Sigmoid colon (tissue), 7 donors: ENCODE data around the gene NCAPG2. TPM values are rescaled to one million over a fixed set of nuclear protein-coding genes. Genes with fewer than 3 reads are reported as not detected.
"Not testable (repeated sequence)": the region's sequence is repeated elsewhere in the genome, so short reads cannot be mapped to it uniquely, and the experiment has no call there.

Experiments used
- DNase-seq: peaks from one replicate; pipeline ENCODE4 v3.0.0-alpha.2; 2019
- H3K27ac ChIP-seq, 4 donors: fragments of 200-600 bp; sonication (generic); one replicate each; pipeline ENCODE4 v1.5.1; 2016 to 2019; ENCODE audit warnings: mild to moderate bottlenecking in 1 of 4
- H3K27me3 ChIP-seq, 3 donors: fragments of 200-600 bp; sonication (generic); one replicate each; pipeline ENCODE4 v1.5.1; 2019; ENCODE audit warnings: mild to moderate bottlenecking in 1 of 3
- H3K36me3 ChIP-seq, 4 donors: fragments of 200-600 bp; sonication (generic); one replicate each; pipeline ENCODE4 v1.5.1; 2016 to 2019
- H3K4me1 ChIP-seq, 4 donors: fragments of 200-600 bp; sonication (generic); one replicate each; pipeline ENCODE4 v1.5.1; 2017 to 2019
- H3K4me3 ChIP-seq, 4 donors: fragments of 200-600 bp; sonication (generic); one replicate each; pipeline ENCODE4 v1.5.1; 2017 to 2019; ENCODE audit warnings: mild to moderate bottlenecking in 2 of 4, moderate library complexity in 1 of 4
- H3K9me3 ChIP-seq, 4 donors: fragments of 200-600 bp in 3 of 4; sonication (generic) in 3 of 4; one replicate each; pipeline versions ENCODE4 v1.5.1 to v1.6.1; 2013 to 2019
- EP300 ChIP-seq, 4 donors: sonication (generic); formaldehyde crosslinking; IDR thresholded peaks; one replicate each; pipeline ENCODE4 v1.6.1; 2017; ENCODE audit warnings: antibody characterized with exemption in 4 of 4
- POLR2A ChIP-seq, 2 donors: fragments of 450-650 bp; IDR thresholded peaks; one replicate each; pipeline ENCODE4 v1.6.1; 2016; ENCODE audit warnings: antibody characterized with exemption in 2 of 2, mild to moderate bottlenecking in 2 of 2, moderate library complexity in 2 of 2
- POLR2AphosphoS5 ChIP-seq, 4 donors: sonication (generic); formaldehyde crosslinking; IDR thresholded peaks; one replicate each; pipeline ENCODE4 v1.6.1; 2017; ENCODE audit warnings: antibody characterized with exemption in 4 of 4
- WGBS, 2 donors: extraction: QIAGEN DNeasy Blood & Tissue Kit; methylation state at CpG; one replicate each; pipeline ENCODE4 v1.1.7; 2013; 5-methylcytosine and 5-hydroxymethylcytosine counted together
- intact Hi-C: fragments of 100-400 bp; cut with DNase I; formaldehyde crosslinking; loops from one replicate; pipeline ENCODE4 v1.15.1; 2023
- polyA plus RNA-seq, 3 donors: library from polyadenylated mRNA; stranded (reverse); fragments of 200-250 nt; gene quantifications; one replicate each; pipeline ENCODE4 v1.2.3, GENCODE V29; 2013
- total RNA-seq, 4 donors: library from RNA; depleted of rRNA; stranded (reverse); fragments of >200 nt; gene quantifications; one replicate each; pipeline ENCODE4 v1.1.0, GENCODE V29; 2016
- TF ChIP-seq, protein P1 (sequence below), 4 experiments: fragments of 450-650 bp in 3 of 4; fragments of 200-600 bp in 1 of 4; IDR thresholded peaks; one replicate each; pipeline ENCODE4 v1.5.1; 2016 to 2019; ENCODE audit warnings: antibody characterized with exemption in 4 of 4, mild to moderate bottlenecking in 3 of 4, moderate library complexity in 2 of 4
- donor health status: healthy with polysubstance abuse.
- donor health status: Bipolar disorder and iron deficiency.
- donor health status: healthy.

NCAPG2 gene
- total and polyA plus RNA-seq, 7 donors, result 1.2 to 11.5 (median 4.4) TPM

GRCh38 chr7:158631574-158632195, 72.9 kb downstream of the NCAPG2 start:
- no peak overlapping the region for H3K27ac ChIP-seq
- H3K27me3 ChIP-seq, result no peaks in the 10 kb centered on the region
- no peaks in the 10 kb centered on the region for H3K9me3 ChIP-seq
- H3K36me3 ChIP-seq, result peaks cover 0 to 4% (median 1%) of the 10 kb centered on the region in 4 donors
- H3K4me3 ChIP-seq, result no peak overlapping the region
- no peaks in the 10 kb centered on the region for H3K4me1 ChIP-seq
- 90 to 96% methylated on average over 3 of the region's 3 CpGs for WGBS, 2 donors
- TF ChIP-seq POLR2AphosphoS5 (IDR thresholded peaks at IDR 0.05) (no peak), EP300 (IDR thresholded peaks at IDR 0.05) (no peak), POLR2A (IDR thresholded peaks at IDR 0.05) (no peak)
- TF ChIP-seq, protein P1, sequence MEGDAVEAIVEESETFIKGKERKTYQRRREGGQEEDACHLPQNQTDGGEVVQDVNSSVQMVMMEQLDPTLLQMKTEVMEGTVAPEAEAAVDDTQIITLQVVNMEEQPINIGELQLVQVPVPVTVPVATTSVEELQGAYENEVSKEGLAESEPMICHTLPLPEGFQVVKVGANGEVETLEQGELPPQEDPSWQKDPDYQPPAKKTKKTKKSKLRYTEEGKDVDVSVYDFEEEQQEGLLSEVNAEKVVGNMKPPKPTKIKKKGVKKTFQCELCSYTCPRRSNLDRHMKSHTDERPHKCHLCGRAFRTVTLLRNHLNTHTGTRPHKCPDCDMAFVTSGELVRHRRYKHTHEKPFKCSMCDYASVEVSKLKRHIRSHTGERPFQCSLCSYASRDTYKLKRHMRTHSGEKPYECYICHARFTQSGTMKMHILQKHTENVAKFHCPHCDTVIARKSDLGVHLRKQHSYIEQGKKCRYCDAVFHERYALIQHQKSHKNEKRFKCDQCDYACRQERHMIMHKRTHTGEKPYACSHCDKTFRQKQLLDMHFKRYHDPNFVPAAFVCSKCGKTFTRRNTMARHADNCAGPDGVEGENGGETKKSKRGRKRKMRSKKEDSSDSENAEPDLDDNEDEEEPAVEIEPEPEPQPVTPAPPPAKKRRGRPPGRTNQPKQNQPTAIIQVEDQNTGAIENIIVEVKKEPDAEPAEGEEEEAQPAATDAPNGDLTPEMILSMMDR (IDR thresholded peaks at IDR 0.05), result no peak
- DNase-seq, result no peak
- intact Hi-C loops, result no loop called here

- H3K4me1 ChIP-seq, H3K36me3 ChIP-seq, H3K27me3 ChIP-seq, H3K9me3 ChIP-seq, intact Hi-C loops, DNase-seq, H3K27ac ChIP-seq, H3K4me3 ChIP-seq: not testable (repeated sequence)
- WGBS, 2 donors, result 91 to 93% methylated on average over 8 of the region's 8 CpGs
These were observed 78.3 kb downstream of the NCAPG2 start for GRCh38 chr7:158626289-158626688.

GRCh38 chr7:158623241-158623640, 81.4 kb downstream of the NCAPG2 start:
- no peaks in the 10 kb centered on the region for H3K36me3 ChIP-seq
- TF ChIP-seq, protein P1 (IDR thresholded peaks at IDR 0.05), result no peak
- no peak for TF ChIP-seq POLR2AphosphoS5 (IDR thresholded peaks at IDR 0.05)
- H3K4me1 ChIP-seq, result no peaks in the 10 kb centered on the region
- no peaks in the 10 kb centered on the region for H3K27me3 ChIP-seq
- intact Hi-C loops, result no loop called here
- H3K9me3 ChIP-seq, result no peaks in the 10 kb centered on the region
- H3K27ac ChIP-seq, result no peak overlapping the region
- no peak for DNase-seq
- no peak overlapping the region for H3K4me3 ChIP-seq
- 93 to 98% methylated on average over 13 of the region's 13 CpGs for WGBS, 2 donors

- Histone ChIP-seq H3K27ac (no peak overlapping the region), H3K4me1 (no peaks in the 10 kb centered on the region), H3K27me3 (no peaks in the 10 kb centered on the region), H3K4me3 (no peak overlapping the region), H3K9me3 (no peaks in the 10 kb centered on the region), H3K36me3 (no peaks in the 10 kb centered on the region)
- intact Hi-C loops, result no loop called here
- 90 to 93% methylated on average over 6 of the region's 6 CpGs for WGBS, 2 donors
- TF ChIP-seq POLR2AphosphoS5 (IDR thresholded peaks at IDR 0.05) (no peak), EP300 (IDR thresholded peaks at IDR 0.05) (no peak), POLR2A (IDR thresholded peaks at IDR 0.05) (no peak)
- TF ChIP-seq, protein P1 (IDR thresholded peaks at IDR 0.05), result no peak
- no peak for DNase-seq
These were observed 83.7 kb downstream of the NCAPG2 start for GRCh38 chr7:158620839-158621441.

GRCh38 chr7:158620418-158620817, 84.2 kb downstream of the NCAPG2 start:
- TF ChIP-seq, protein P1 (IDR thresholded peaks at IDR 0.05), result no peak
- TF ChIP-seq EP300 (IDR thresholded peaks at IDR 0.05) (no peak), POLR2A (IDR thresholded peaks at IDR 0.05) (no peak), POLR2AphosphoS5 (IDR thresholded peaks at IDR 0.05) (no peak)

More at GRCh38 chr7:158620418-158620817, 84.2 kb downstream of the NCAPG2 start:
- Histone ChIP-seq H3K27me3 (no peaks in the 10 kb centered on the region), H3K36me3 (no peaks in the 10 kb centered on the region), H3K27ac (no peak overlapping the region), H3K9me3 (no peaks in the 10 kb centered on the region), H3K4me1 (no peaks in the 10 kb centered on the region), H3K4me3 (no peak overlapping the region)
- DNase-seq, result no peak
- 95 to 97% methylated on average over 5 of the region's 5 CpGs for WGBS, 2 donors
- intact Hi-C loops, result no loop called here
